ENCODE measurements around the gene HSPA9.

DNA sequence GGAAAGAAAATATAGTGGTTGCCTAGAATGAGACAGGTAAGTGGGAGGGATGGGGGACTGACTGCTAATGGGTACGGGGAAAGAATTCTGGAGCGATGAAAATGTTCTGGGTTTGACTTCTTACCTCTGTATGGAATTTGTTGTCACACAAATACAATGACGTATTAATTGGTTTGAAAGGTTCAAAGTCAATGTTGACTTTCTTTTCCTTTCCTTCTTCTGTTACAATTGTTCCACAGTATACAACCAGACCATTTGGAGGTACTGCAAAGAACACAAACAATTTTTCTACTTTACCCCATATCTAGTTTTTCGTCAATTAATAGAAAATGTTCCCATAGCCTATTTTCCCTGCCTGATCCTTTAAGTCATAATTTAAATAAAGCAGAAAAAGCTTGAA lies 57.8 kb downstream of the HSPA9 start:
- TF ChIP-seq CTCF (IDR thresholded peaks at IDR 0.05) (no peak), POLR2A (IDR thresholded peaks at IDR 0.05) (no peak)
